IPS DF 4.7 (cell line): Measurements from ENCODE around the gene ZC3H10.

Experiments
- DNase-seq: peaks from one replicate; pipeline ENCODE4 v3.0.0-alpha.2; 2013; ENCODE audit warnings: low spot score; ENCODE audit errors: extremely low read depth

Gene ZC3H10

DNA sequence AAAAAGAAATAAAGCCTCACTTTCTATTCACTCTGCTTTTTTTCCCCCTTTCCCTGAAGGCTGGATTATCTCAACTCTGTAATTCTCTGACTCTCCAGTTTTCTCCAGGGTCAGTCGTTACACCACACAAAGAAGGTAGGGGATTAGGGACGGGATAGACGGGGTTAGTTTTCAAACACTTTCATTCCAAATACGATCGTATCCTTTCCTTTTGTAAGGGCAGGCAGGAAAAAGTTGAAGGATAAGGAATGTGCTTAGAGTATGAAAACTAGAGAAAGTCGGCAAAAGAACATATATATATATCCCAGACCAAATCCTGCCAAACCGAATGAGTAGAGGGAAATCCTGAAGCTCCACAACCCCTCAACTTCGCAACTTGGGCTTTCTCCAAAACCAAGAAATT lies 9.4 kb downstream of the ZC3H10 start:
- no peak for DNase-seq

DNA sequence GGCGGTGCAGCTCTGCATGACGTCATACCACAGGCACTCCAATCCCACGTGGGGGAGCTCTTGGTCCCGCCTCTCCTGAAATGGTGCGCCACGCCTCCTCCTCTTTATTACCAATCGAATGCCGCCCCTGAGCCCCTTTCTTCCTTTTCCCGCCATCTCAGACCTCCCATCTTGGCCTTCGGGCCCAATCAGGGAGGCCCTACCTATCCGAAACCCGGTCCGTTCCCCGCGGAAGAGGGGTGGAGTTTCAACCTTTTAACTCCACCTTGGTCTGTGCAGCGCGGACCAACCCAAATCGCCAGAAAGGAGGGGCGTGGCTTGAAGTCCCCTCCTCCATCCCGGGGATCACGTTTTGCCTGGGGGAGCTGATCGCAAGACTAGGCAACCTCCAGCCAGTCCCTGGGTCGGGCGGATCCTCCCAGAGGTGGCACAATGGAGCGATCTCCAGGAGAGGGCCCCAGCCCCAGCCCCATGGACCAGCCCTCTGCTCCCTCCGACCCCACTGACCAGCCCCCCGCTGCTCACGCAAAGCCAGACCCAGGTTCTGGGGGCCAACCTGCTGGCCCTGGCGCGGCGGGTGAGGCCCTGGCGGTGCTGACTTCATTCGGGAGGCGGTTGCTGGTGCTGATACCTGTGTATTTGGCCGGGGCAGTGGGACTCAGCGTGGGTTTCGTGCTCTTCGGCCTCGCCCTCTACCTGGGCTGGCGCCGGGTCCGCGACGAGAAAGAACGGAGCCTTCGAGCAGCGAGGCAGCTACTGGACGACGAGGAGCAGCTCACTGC lies 10.0 kb downstream of the ZC3H10 start, which contains the start of gene ESYT1:
Gene ESYT1, plus strand, starts transcription at position 380 of the 782 bp plus-strand sequence. Its CDS starts 53 bp downstream, at position 433.
- peak; percentile 100 for DNase-seq

DNA sequence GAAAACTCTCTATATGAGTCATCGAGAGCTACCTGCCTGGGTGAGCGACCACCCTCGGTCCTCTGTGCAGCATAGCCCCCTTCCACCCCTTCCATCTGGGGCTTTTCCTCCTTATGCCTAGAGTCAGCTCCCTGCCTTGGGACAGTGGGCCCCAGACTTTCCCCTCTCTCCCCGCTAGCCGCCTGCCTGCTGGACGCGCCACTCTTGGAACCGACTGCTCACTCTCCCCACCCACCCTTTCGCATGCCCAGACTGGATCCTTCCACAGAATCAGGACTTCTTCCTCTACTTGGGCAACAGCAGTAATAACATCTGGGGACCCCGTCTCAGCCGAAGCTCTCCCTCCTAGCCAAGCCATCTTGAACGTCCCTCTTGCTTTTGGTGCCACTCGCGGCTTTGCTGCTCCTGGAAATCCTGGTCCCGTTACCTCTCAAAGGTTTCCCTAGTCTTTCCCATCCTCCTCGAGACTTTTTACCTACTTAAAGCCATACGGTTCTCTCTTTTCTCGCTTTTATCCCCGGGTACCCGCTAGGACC lies 10.7 kb downstream of the ZC3H10 start:
- no peak for DNase-seq

DNA sequence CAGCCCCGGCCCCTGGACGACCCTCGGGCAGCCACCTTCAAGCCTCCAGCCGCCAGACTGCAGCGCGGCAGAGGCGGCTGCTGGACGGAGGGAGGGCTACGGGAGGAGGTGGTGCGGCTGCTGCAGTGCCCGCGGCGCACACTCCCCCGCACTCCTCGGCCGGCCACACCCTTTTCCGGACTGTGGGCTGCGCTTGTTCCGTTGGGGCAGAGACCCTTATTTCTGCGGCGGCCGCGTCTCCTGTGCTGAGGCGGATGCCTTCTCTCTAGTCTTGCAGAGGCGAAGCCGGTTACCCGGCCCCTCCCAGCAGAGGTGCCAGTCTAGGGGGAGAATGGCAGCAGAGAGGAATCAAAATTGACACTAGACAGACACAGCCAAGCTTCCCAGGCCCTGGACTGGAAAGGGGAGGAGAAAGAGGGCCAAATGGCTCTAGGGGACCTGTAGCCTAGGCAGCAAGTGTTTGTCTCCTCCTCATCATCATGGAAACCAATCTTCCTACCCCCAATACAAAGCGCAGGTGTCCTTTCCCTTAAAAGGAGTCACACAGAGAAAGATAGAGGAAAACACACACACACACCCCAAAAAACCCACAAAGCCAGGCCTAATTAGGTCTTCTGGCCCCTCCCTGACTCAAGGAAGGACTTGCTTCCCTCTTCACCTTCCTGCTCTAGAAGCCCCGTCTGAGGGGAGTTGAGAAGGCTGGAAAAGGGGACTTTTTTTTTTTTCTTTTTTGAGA lies 11.3 kb downstream of the ZC3H10 start:
- DNase-seq: no peak

DNA sequence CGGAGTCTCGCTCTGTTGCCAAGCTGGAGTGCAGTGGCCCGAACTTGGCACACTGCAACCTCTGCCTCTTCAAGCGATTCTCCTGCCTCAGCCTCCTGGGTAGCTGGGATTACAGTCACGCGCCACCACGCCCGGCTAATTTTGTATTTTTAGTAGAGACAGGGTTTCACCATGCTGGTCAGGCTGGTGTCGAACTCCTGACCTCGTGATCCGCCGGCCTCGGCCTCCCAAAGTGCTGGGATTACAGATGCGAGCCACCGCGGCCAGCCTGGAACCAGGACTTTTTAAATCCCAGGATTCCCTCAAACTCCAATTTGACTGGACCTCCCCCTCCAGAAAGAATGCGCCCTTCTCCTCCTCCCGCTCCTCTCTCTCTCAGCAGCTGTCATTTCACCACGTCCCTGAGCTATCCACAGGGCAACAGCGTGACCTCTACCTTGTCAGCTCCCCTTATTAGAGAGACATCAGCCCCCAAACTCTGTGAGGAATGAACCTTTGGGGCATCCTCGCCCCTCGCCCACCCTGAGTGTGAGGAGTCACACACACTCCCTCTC lies 12.0 kb downstream of the ZC3H10 start:
- DNase-seq: no peak

DNA sequence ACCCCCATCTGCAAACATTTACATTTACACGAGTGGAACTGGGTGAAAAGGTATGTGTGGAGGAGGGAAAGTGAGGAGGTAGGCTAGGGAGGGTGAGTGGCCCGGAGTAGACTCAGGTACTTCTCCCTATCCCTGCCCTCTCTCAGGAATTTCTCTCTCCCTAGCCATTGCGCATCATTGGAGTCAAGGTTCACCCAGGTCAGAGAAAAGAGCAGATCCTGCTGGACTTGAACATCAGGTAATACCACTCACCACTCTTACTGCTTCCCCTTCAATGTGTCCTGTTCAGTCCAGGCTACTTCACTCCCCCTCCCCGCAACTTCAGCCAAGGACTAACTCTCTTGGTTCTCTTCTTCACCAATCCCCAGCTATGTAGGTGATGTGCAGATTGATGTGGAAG lies 12.8 kb downstream of the ZC3H10 start:
- no peak for DNase-seq

DNA sequence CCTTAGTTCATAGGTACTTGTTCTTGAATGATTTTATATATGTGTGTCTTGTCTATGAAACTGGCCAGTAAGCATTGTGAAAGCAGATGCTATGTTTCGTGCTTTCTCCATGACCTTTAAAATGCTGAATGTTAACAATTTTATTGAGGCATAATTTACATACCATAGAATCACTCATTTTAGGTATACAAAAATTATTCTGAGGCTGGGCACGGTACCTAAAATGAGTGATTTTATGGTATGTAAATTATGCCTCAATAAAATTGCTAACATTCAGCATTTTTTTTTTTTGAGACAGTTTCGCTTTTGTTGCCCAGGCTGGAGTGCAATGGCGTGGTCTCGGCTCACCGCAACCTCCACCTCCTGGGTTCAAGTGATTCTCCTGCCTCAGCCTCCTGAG lies 16.8 kb downstream of the ZC3H10 start:
- no peak for DNase-seq

DNA sequence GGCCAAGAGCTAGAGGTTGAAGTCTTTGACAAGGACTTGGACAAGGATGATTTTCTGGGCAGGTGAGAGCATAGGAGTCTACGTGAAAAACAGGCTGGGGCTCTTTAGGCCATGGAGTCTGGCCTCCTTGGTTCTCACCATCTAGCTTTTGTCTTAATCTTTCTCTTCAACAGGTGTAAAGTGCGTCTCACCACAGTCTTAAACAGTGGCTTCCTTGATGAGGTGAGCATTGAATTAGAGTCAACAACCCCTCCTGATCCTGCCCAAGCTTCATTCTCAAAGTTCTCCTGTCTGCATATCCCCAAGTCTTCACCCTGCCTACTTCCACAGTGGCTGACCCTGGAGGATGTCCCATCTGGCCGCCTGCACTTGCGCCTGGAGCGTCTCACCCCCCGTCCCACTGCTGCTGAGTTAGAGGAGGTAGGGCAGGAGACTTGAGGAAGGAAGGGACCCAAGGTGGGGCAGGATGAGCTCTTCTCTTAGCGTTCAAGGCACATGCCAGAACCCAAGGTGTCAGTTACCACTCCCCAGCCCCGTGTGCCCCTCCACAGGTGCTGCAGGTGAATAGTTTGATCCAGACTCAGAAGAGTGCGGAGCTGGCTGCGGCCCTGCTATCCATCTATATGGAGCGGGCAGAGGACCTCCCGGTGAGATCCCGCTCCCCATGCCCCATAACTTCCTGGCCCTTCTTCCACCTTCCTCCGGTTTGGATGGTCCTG lies 19.9 kb downstream of the ZC3H10 start:
- DNase-seq: no peak

DNA sequence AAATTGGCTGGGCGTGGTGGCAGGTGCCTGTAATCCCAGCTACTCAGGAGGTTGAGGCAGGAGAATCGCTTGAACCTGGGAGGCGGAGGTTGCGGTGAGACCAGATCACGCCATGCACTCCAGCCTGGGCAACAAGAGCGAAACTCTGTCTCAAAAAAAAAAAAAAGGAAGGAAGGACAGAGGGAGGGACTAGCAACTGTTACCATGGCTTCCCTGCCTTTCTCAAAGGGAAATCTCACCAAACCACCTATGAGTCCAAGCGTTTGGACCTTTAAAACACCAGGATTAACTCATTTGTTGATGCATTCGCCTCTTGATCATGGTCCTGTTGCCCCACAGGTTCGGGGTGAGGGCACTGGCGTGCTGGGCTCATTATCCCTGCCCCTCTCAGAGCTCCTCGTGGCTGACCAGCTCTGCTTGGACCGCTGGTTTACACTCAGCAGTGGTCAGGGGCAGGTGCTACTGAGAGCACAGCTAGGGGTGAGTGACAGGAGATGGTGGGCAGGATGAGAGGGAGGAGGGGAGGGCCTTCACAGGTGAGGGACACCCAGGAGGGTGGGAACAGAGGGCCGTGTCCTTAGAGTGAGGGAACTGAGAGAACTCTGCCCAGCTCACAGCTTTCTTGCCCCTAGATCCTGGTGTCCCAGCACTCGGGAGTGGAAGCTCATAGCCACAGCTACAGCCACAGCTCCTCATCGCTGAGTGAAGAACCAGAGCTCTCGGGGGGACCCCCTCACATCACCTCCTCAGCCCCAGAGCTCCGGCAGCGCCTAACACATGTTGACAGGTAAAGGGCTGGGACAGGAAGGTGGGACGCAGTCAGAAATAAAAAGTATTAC lies 24.1 kb downstream of the ZC3H10 start:
- no peak for DNase-seq

DNA sequence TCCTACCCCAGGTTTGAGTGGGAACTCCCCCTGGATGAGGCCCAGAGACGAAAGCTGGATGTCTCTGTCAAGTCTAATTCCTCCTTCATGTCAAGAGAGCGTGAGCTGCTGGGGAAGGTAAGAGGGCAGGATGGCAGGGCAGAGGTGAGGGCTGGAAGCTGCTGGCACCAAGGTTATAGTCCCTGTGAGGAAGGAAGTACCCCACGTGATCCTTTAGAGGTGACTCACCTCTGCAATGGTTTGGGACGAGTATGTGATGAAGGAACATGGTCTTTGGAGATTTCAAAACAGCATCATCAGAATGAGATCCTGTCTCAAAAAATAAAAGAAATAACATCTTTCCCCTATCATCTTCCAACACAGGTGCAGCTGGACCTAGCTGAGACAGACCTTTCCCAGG lies 25.2 kb downstream of the ZC3H10 start:
- DNase-seq: no peak

DNA sequence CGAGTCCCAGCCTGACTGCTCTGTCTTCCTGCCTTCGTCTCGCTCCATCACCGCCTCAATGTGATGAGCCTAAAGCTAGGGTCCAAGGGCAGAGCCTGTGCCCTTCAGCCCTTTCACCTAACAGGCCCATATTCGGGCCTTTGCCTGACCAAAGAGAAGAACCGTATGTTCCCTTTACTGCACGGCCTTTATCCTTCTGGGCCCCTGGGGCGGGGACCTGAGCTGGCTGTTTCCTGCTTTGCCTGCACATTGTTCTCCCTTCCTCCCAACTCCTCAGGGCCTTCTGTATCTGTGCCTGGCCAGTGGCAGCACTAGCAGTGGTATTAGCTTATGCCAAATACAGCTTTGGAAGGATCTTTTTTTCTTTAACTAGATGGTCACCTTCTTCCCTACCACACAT lies 25.8 kb downstream of the ZC3H10 start:
- DNase-seq: no peak

DNA sequence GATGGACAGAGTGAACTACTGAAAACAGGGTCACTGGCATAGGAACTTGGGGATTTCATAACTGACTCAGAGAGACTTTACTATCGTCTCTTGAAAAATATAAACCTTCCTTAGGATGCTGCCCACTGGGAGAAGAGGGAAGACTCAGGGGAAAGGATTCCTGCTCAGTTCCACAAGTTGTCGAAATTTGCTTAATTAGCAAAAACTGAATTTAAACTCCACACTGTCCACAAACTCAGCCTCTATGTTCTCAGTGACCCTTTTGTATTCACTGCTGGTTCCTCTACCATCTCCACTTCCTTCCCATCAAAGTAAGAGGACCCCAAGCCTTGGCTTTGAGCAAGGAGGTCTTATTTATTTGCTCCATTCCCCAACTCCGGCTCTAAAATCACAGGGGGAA lies 27.2 kb downstream of the ZC3H10 start:
- DNase-seq: no peak

DNA sequence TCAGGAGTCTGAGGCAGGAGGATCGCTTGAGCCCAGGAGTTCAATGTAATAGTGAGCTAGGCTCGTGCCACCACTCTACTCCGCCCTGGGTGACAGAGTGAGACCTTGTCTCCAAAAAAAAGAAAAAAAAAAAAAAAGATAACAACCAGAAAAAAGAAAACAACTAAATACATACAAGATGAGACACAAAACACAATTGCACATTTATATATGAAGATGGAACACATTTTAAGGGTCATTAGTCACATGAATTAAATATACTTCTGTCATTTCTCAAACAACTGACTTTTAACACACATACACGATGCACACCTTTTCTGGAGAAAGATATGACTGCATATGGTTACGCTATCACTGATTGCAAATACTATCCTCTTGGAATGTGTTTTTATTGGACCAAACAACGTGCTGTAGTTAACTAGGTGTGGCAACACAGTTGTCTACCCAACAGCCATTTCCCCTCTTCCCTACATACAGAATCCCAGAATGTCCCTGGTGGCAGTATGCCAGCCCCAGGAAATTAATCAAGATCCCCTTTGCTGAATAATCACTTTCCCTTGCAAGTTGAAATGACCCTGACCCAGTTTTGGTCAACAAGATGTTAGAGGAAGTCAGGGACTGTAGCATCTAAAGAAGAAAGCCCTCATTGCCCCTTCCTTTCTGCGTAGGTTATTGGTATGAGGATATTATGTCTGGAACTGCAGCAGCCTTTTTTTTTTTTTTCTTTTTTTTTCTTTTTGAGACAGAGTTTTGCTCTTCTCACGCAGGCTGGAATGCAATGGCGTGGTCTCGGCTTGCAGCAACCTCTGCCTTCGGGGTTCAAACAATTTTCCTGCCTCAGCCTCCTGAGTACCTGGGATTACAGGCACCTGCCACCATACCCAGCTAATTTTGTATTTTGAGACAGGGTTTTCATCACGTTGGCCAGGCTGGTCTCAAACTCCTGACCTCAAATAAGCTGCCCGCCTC lies 28.7 kb downstream of the ZC3H10 start:
- no peak for DNase-seq

DNA sequence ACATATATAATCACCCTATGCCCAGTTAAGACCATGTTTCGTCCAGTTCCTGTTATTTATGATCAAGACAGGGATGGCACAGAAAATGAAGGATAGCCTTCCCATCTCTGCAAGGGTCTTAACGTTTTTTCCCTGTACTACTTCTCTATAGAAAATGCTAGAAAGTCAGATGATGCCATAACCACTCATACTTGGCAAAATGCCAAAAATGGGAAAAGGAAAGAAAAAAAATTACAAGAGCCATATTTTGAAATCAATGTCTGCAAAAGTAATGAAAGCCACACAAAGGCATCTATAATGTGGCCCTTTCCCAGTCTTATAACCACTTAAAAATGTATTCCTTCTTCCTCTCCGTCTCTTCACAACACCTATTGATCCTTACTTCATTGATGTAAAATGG lies 32.5 kb downstream of the ZC3H10 start:
- DNase-seq: no peak

DNA sequence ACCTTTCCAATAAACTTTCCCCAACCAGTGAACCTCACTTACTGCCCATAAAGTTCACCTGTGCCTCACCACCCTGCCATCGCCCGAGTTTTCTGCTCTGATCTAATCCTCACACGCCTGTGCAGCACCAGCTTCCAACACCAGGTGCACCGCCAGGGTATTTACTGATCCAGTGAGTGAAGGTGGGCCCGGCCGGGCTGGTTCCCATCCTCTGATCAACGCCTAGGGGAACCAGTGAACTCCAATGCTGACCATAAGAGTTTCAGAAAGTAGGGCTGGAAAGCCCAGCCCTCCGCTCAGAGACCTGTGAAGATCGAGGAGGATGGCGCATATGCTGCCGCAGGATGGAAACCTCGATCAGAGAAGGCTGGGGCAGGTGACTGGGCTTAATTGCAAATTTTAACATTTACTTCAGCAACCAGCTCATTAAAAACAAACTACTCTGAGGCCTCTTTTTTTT lies 33.6 kb downstream of the ZC3H10 start:
- DNase-seq: no peak

DNA sequence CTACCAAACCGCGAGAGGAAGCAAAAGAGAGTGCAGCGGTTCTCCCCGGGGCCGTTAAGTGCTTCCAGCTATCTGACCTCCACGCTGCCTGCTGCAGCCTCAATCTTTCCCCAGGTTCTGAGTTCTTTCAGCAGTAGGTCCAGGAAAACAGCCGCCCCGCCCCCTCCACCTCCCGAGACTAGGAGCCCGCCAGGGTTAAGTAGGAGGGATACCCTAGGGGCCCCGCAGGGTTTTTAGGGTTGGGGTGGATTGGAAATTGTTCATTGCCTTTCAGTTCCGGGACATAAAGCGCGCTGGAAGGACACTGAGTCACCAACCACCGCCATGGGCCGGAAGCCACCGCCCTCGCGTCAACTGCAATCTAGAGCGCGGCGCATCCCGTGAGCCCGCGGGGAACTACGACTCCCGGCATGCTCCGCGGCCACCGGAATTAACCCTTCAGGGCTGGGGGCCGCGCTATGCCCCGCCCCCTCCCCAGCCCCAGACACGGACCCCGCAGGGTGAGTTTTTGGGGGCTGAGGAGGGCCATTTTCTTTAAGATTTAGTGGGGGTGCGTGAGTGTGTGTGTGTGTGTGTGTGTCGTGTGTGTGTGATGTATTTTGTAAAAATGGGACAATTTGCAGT lies 34.2 kb downstream of the ZC3H10 start, which contains the start of gene MYL6B:
Gene MYL6B, plus strand, starts transcription at position 456 of the 624 bp plus-strand sequence. CDS start 1,332 bp downstream, outside the sequence.
- no peak for DNase-seq

DNA sequence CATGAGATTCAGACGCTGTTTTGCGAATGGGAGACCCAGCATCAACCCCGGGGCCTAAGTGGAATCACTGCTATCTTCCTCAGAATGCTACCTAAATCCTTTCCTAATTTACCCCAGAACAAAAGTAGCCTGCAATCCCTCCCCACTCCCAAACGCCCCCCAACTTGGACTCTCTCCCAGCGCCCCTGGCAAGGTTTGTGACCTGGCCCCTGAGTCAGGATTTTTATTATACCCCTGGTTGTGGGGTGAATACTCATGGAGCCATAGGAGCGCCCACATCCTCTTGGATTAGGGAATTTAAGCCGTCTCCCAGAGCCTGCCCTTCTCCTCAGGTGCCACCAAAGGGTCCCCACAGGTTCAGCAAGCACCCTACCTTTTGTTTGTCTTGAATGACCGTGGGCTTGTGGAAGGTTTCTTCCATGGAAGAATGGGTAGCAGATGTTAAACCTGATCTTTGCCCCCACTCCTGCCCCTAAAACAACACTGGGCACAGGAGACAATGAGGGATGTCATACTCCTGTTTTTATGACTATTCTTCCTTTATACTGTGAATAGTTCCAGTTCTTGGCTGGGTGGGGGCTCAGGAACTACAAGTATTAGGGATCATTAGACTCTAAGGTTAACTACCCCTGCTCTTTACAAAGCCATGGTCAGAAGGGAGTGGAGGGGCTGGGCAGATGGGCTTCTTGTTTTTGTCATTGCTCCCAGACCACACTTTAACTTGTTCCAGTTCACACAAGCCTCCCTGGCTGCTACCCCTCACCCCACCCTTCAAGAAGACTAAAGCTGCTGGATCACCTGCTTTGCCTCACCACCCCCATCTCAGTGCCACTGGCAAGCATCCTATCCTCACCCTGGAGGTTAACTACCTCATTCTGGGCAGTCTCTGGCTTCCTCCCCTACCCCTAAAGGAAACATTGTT lies 35.0 kb downstream of the ZC3H10 start:
- no peak for DNase-seq

DNA sequence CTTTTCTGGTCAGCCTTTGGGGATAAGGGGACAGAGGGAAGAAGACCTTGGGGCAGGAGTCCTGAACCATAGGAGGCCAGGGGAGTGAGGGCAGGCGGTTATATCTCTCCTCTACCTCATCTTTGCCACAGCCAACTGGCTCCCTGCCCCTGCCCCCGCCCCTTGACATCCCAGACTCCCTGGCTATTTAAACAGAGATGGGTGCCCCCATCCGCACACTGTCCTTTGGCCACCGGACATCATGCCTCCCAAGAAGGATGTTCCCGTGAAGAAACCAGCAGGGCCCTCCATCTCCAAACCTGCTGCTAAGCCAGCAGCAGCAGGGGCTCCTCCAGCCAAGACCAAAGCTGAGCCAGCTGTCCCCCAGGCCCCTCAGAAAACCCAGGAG lies 35.6 kb downstream of the ZC3H10 start:
- DNase-seq: no peak
